ENCODE measurements around the gene ADGRL2.
"Not testable (repeated sequence)": the region's sequence is repeated elsewhere in the genome, so short reads cannot be mapped to it uniquely, and the experiment has no call there.

The ADGRL2 gene

GRCh38 chr1:81846630-81847029, 45.9 kb downstream of the ADGRL2 start:
- in situ Hi-C loops (cut with HindIII; ENCODE audit: low sequenced_read_pairs), result no loop called here

- in situ Hi-C loops (cut with HindIII; ENCODE audit: low sequenced_read_pairs), result no loop called here
These were observed 46.3 kb downstream of the ADGRL2 start for GRCh38 chr1:81847063-81847462.

- in situ Hi-C loops (cut with HindIII; ENCODE audit: low sequenced_read_pairs), result no loop called here
These were observed 48.3 kb downstream of the ADGRL2 start for GRCh38 chr1:81848880-81849682.

- in situ Hi-C loops (cut with HindIII; ENCODE audit: low sequenced_read_pairs), result no loop called here
These were observed 49.3 kb downstream of the ADGRL2 start for GRCh38 chr1:81850031-81850430.

GRCh38 chr1:81850495-81850894, 49.8 kb downstream of the ADGRL2 start:
- in situ Hi-C loops (cut with HindIII; ENCODE audit: low sequenced_read_pairs), result no loop called here

- in situ Hi-C loops (cut with HindIII; ENCODE audit: low sequenced_read_pairs), result no loop called here
These were observed 50.5 kb downstream of the ADGRL2 start for GRCh38 chr1:81851217-81851616.

- in situ Hi-C loops (cut with HindIII; ENCODE audit: low sequenced_read_pairs), result no loop called here
These were observed 52.2 kb downstream of the ADGRL2 start for GRCh38 chr1:81852961-81853360.

GRCh38 chr1:81867235-81867634, 66.5 kb downstream of the ADGRL2 start:
- in situ Hi-C loops (cut with HindIII; ENCODE audit: low sequenced_read_pairs), result no loop called here

GRCh38 chr1:81869307-81869706, 68.6 kb downstream of the ADGRL2 start:
- in situ Hi-C loops (cut with HindIII; ENCODE audit: low sequenced_read_pairs), result no loop called here

- in situ Hi-C loops (cut with HindIII; ENCODE audit: low sequenced_read_pairs), result not testable (repeated sequence)
These were observed 70.4 kb downstream of the ADGRL2 start for GRCh38 chr1:81871091-81871490.

GRCh38 chr1:81873946-81874345, 73.2 kb downstream of the ADGRL2 start:
- in situ Hi-C loops (cut with HindIII; ENCODE audit: low sequenced_read_pairs), result no loop called here

- in situ Hi-C loops (cut with HindIII; ENCODE audit: low sequenced_read_pairs), result no loop called here
These were observed 73.7 kb downstream of the ADGRL2 start for GRCh38 chr1:81874461-81874860.

- in situ Hi-C loops (cut with HindIII; ENCODE audit: low sequenced_read_pairs), result no loop called here
These were observed 74.2 kb downstream of the ADGRL2 start for GRCh38 chr1:81874940-81875339.

GRCh38 chr1:81876901-81877733, 76.4 kb downstream of the ADGRL2 start:
- in situ Hi-C loops (cut with HindIII; ENCODE audit: low sequenced_read_pairs), result no loop called here

- in situ Hi-C loops (cut with HindIII; ENCODE audit: low sequenced_read_pairs), result no loop called here
These were observed 77.2 kb downstream of the ADGRL2 start for GRCh38 chr1:81877940-81878339.

- in situ Hi-C loops (cut with HindIII; ENCODE audit: low sequenced_read_pairs), result no loop called here
These were observed 77.8 kb downstream of the ADGRL2 start for GRCh38 chr1:81878538-81878937.

GRCh38 chr1:81880781-81881180, 80.0 kb downstream of the ADGRL2 start:
- in situ Hi-C loops (cut with HindIII; ENCODE audit: low sequenced_read_pairs), result no loop called here

GRCh38 chr1:81885291-81885690, 84.6 kb downstream of the ADGRL2 start:
- in situ Hi-C loops (cut with HindIII; ENCODE audit: low sequenced_read_pairs), result no loop called here

- in situ Hi-C loops (cut with HindIII; ENCODE audit: low sequenced_read_pairs), result not testable (repeated sequence)
These were observed 85.6 kb downstream of the ADGRL2 start for GRCh38 chr1:81886292-81886691.

GRCh38 chr1:81887421-81888144, 86.8 kb downstream of the ADGRL2 start:
- in situ Hi-C loops (cut with HindIII; ENCODE audit: low sequenced_read_pairs), result no loop called here

- in situ Hi-C loops (cut with HindIII; ENCODE audit: low sequenced_read_pairs), result no loop called here
These were observed 88.4 kb downstream of the ADGRL2 start for GRCh38 chr1:81889166-81889565.

Measured in DLD1 (cell line).